ENCODE measurements around the gene PTRH1. TPM values are rescaled to one million over a fixed set of nuclear protein-coding genes. Genes with fewer than 3 reads are reported as not detected.
A peak's percentile ranks its signal among the peaks of the same experiment; 100 is the strongest.

Gene PTRH1
- total and polyA plus RNA-seq, 2 of the 13 experiments (the other 11 are each of a cell fraction or from before 2014, with no cell fraction given), result 4.0 to 10.4 TPM

DNA sequence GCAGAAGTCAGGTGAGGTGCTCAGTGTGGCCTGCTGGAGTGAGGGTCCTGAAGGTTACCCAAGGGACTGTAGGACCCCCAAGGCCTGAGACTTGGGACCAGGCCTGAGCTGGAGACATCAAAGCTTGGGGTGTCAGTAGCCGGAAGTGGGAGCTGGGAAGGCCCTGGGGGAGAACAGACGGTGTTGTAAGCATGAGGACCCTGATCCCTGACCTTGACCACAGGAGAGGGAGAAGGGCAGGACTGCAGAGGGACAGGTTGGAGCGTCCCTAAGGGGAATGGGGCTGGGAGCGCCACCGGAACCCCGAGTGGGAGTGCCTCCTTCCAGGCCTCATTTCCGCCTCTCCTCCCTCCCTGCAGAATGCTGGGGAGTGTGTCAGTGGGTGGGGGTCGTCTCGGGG lies 949 bp upstream of the PTRH1 start (continued):
- TF ChIP-seq TRAFD1 (CRISPR knock-in tag; IDR thresholded peaks at IDR 0.05; ENCODE audit: borderline replicate concordance) (no peak), ZNF224 (CRISPR knock-in tag; IDR thresholded peaks at IDR 0.05) (no peak), PHB2 (IDR thresholded peaks at IDR 0.05; ENCODE audit: partially characterized antibody) (no peak), ZNF616 (CRISPR knock-in tag; IDR thresholded peaks at IDR 0.05; ENCODE audit: low read depth) (0 out of 2 replicates have a peak, but pooled peaks have one; percentile 12), NONO (IDR thresholded peaks at IDR 0.05) (no peak), NONO (CRISPR knock-in tag; conservative IDR thresholded peaks at IDR 0.05) (0 out of 2 replicates have a peak, but pooled peaks have one; percentile 31), MIER3 (CRISPR knock-in tag; IDR thresholded peaks at IDR 0.05; ENCODE audit: borderline replicate concordance) (no peak), HNF4G (IDR thresholded peaks at IDR 0.05; ENCODE audit: borderline replicate concordance, low read depth, low read length) (0 out of 2 replicates have a peak, but pooled peaks have one; percentile 31), HNF4G (CRISPR knock-in tag; IDR thresholded peaks at IDR 0.05; ENCODE audit: borderline replicate concordance, low read depth) (no peak), CSRNP2 (CRISPR knock-in tag; conservative IDR thresholded peaks at IDR 0.05; ENCODE audit: low read depth) (no peak), FOSL1 (CRISPR knock-in tag; IDR thresholded peaks at IDR 0.05; ENCODE audit: borderline replicate concordance) (no peak), ZNF639 (CRISPR knock-in tag; conservative IDR thresholded peaks at IDR 0.05) (no peak), NFRKB (IDR thresholded peaks at IDR 0.05) (no peak), ESRRA (CRISPR knock-in tag; IDR thresholded peaks at IDR 0.05; ENCODE audit: low read depth) (0 out of 2 replicates have a peak, but pooled peaks have one; percentile 42), MEF2D (CRISPR knock-in tag; IDR thresholded peaks at IDR 0.05) (0 out of 2 replicates have a peak, but pooled peaks have one; percentile 9), GABPA (IDR thresholded peaks at IDR 0.05; ENCODE audit: low read depth, low read length) (peak; percentile 28; the same call in 1 of the 2 replicates), GABPA (CRISPR knock-in tag; IDR thresholded peaks at IDR 0.05; ENCODE audit: low read depth) (peak; percentile 74; the same call in 1 of the 2 replicates), SNAI1 (CRISPR knock-in tag; IDR thresholded peaks at IDR 0.05; ENCODE audit: borderline replicate concordance) (no peak), NR2C2 (CRISPR knock-in tag; IDR thresholded peaks at IDR 0.05; ENCODE audit: borderline replicate concordance) (no peak)
- TF ChIP-seq, protein P1, sequence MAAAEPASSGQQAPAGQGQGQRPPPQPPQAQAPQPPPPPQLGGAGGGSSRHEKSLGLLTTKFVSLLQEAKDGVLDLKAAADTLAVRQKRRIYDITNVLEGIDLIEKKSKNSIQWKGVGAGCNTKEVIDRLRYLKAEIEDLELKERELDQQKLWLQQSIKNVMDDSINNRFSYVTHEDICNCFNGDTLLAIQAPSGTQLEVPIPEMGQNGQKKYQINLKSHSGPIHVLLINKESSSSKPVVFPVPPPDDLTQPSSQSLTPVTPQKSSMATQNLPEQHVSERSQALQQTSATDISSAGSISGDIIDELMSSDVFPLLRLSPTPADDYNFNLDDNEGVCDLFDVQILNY (CRISPR knock-in tag; conservative IDR thresholded peaks at IDR 0.05), result no peak
- TF ChIP-seq, protein P2, sequence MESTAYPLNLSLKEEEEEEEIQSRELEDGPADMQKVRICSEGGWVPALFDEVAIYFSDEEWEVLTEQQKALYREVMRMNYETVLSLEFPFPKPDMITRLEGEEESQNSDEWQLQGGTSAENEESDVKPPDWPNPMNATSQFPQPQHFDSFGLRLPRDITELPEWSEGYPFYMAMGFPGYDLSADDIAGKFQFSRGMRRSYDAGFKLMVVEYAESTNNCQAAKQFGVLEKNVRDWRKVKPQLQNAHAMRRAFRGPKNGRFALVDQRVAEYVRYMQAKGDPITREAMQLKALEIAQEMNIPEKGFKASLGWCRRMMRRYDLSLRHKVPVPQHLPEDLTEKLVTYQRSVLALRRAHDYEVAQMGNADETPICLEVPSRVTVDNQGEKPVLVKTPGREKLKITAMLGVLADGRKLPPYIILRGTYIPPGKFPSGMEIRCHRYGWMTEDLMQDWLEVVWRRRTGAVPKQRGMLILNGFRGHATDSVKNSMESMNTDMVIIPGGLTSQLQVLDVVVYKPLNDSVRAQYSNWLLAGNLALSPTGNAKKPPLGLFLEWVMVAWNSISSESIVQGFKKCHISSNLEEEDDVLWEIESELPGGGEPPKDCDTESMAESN (CRISPR knock-in tag; conservative IDR thresholded peaks at IDR 0.05), result no peak
- TF ChIP-seq, protein P3, sequence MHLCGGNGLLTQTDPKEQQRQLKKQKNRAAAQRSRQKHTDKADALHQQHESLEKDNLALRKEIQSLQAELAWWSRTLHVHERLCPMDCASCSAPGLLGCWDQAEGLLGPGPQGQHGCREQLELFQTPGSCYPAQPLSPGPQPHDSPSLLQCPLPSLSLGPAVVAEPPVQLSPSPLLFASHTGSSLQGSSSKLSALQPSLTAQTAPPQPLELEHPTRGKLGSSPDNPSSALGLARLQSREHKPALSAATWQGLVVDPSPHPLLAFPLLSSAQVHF (CRISPR knock-in tag; IDR thresholded peaks at IDR 0.05), result no peak
